NCI-H510A treated with DMSO at 0.1 percent for 48 hours (cell line): ENCODE results near the gene ALCAM.

Experiments
- DNase-seq: peaks from one replicate; lab custom pipeline; 2025; lab: John Stamatoyannopoulos, UW

ALCAM gene

DNA sequence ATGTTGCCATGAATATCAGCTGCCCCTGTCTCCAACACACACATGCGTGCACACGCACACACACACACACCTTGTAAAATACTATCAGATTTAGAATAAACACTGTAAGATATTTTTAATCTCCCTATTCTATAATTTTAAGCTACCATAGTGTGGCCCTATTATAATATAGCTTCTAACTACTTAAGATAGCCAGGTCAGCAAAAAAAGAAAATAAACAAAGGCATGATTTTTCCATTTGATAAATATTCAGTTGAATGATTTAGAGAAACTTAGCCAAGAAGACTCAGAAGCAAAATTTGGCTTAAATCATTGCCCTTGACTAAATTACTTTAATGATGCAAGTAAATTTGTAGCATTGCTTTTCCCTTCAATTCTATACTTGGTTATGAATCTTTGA, 162.2 kb downstream of the ALCAM start:
- no peak for DNase-seq

GRCh38 chr3:105529456-105529855, 162.7 kb downstream of the ALCAM start:
- DNase-seq: no peak

DNA sequence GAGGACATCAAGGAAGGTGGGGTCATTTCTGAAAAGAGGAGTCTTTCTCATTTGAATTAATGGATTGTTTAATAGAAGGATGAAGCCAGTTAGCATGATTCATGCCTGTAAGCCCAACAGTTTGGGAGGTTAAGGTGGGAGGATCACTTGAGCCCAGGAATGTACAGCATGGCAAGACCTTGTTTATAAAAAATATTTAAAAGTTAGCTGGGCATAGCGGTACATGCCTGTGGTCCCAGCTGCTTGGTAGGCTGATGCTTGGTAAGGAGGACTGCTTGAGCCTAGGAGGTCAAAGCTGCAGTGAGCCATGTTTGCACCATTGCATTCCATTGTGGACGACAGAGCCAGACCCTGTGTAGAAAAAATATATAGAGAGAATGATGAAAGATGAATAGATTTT, 165.5 kb downstream of the ALCAM start:
- no peak for DNase-seq

- DNase-seq: no peak
Measured at GRCh38 chr3:105533960-105534359, 167.3 kb downstream of the ALCAM start.

- no peak for DNase-seq
Measured at GRCh38 chr3:105534491-105534890, 167.8 kb downstream of the ALCAM start.

GRCh38 chr3:105537371-105538080, 170.8 kb downstream of the ALCAM start:
- DNase-seq: no peak

GRCh38 chr3:105538483-105538882, 171.8 kb downstream of the ALCAM start:
- peak; percentile 10 for DNase-seq

DNA sequence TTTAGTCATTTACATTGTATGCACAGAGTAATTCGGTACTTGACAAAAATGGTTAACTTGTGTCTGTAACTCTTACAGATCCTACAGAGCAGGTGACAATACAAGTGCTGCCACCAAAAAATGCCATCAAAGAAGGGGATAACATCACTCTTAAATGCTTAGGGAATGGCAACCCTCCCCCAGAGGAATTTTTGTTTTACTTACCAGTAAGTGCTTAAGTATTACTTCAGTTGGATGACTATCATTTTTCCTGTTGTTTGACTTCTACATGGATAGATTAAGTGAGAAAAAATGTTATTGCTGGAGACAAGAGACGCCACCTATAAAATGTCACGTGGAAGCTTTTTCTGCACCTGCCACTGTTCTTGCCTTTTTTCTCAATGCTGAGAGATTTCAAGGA, 173.2 kb downstream of the ALCAM start:
- DNase-seq: no peak

DNA sequence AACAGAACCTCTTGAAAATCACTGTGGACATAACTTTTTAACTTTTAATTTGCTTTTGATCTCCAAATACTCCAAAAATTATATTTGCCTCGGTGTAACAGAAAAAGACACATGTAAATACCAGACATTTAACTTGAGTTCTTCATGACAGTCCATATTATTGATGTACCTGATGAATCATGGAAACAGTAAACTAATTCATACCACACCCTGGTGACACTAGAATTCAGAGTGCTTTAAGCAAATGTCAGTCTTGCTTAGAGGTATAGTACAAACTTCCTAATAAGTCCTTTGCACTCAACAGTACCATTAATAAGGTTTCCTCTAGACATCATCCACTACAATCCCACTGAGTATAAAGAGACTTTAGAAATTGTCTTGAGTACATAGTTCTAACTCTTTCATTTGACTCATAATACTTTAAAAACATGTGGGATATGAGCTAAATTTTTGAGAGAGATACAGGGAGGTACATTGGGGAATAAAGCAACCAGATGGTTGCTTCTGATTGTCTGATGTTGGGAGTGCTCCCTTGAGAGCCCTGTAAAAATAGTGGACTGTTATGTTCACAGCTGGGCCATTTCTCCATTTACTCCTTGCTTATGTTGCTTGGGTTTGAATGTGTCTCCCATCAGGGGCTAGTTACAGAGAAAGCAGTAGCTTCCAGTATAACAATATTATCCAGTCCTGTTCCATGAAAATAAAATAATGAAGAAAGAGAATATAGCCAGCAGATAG, 175.7 kb downstream of the ALCAM start:
- DNase-seq: no peak

GRCh38 chr3:105545051-105545450, 178.3 kb downstream of the ALCAM start:
- no peak for DNase-seq

DNA sequence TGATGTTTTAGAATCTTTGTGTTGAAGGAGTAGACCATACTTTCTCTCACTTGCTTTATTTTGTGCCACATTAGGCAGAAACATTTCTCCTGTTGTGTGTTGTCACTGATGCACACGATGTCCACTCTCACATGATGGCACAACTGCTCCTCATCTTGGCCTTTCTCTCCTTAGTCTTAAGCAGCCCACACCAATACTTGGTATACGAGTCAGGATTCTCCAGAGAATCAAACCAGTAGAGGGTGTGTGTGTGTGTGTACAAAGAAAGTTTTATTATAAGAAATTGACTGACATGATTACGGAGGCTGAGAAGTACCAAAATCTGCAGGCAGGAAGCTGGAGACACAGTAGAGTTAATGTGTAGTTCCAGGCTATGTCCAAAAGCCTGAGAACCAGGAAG, 187.1 kb downstream of the ALCAM start:
- no peak for DNase-seq

GRCh38 chr3:105555206-105555605, 188.5 kb downstream of the ALCAM start:
- DNase-seq: no peak

DNA sequence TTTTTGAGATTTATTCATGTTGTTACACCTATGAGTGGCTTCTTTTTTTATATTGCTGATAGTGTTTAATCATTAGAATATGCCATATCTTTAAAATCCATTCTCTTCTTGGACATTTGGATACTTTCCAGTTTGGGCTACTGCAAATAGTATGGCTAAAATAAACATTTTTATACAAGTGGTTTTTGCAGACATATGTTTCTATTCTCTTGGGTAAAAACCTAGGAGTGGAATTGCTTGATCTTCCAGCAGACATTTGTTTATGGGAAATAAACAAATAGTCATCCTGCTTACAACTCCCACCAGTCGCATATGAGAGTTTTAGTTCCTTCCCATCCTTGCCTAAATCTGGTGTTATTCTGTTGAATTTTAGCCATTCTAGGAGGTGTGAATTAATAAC, 193.1 kb downstream of the ALCAM start:
- DNase-seq: no peak

- no peak for DNase-seq
Measured at GRCh38 chr3:105561876-105562275, 195.2 kb downstream of the ALCAM start.

- DNase-seq: no peak
Measured at GRCh38 chr3:105564546-105565288, 198.0 kb downstream of the ALCAM start.

GRCh38 chr3:105571005-105571404, 204.3 kb downstream of the ALCAM start:
- DNase-seq: no peak

DNA sequence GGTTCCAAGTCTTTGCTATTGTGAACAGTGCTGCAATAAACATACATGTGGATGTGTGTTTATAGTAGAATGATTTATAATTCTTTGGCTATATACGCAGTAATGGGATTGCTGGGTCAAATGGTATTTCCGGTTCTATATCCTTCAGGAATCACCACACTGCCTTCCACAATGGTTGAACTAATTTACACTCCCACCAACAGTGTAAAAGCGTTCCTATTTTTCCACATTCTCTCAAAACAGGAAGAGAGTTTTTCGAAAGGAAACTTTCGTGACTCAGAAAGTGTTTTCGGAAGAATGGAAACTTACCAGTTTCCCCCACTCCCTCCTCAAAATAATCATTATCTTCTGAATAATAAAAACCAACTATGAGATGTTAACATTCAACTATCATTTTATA, 205.8 kb downstream of the ALCAM start:
- no peak for DNase-seq

- no peak for DNase-seq
Measured at GRCh38 chr3:105579439-105579838, 212.7 kb downstream of the ALCAM start.

- DNase-seq: no peak
Measured at GRCh38 chr3:105580296-105580965, 213.7 kb downstream of the ALCAM start.

- DNase-seq: no peak
Measured at GRCh38 chr3:105582015-105582414, 215.3 kb downstream of the ALCAM start.

DNA sequence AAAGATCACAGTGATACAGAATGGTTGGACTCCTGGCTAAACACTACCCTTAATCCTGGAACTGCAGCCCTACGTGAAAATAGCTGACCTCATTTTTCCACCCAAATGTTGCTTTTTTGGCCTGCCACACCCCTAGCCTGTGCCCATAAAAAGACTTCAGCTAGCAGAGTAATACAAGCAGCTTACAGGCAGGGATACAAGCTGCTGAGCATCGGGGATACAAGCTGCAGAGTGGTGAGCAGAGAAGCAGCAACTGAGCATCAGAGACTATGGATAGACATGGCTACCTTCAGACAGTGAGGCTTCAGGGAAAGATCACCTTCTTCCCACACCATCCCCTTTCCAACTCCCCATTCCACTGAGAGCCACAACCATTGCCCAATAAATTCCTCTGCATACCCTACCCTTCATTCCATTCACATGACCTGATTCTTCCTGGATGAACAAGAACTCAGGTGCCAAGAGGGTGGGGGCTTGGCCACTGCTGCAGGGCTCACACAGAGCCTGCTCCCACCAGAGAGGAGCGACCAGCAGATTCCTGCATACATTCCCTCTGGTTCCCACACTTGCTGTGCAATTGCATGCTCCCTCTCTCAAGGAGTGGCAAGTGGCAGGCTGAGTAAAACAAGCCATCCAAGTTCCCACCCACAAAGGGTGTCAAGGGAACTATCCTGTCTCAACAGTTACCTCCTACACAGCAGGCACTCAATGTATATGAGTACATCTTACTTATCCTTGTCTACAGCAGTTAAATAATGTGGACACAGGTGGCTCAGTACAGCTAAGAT, 217.5 kb downstream of the ALCAM start:
- DNase-seq: no peak

DNA sequence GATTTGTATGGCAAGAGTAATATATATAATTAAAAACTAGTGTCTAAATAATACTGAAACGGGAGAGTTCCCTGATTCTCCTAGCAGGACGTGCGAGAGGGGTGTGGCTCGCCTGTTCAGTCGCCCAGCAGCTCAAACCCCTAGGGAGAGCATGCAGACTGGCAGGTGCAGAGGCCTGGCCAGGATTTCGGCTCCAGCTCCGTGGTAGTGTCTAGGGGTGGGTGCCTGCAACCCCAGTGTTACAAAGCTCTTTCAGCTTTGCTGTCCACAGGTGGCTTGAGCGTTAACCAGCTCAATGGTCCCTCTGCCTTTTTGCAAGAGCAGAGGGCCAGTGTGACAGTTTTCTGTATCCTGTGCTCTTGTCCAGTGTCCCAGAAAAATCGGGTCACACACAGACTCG, 226.6 kb downstream of the ALCAM start:
- no peak for DNase-seq
